SK-N-SH (cell line): ENCODE measurements around the gene MRPL23.

Source experiments
- CHD2 ChIP-seq: fragments of 150-350 bp; IDR thresholded peaks from 2 replicates; pipeline ENCODE4 v1.6.1; 2018; ENCODE audit warnings: low read length; ENCODE audit not compliant: partially characterized antibody
- EZH2phosphoT487 ChIP-seq: fragments of 200-600 bp; sonication (generic); IDR thresholded peaks from 2 replicates; pipeline ENCODE4 v1.6.1; 2017; ENCODE audit warnings: low read depth, mixed run types, mild to moderate bottlenecking, antibody characterized with exemption, moderate library complexity, borderline replicate concordance
- FOXM1 ChIP-seq: IDR thresholded peaks from 2 replicates; pipeline ENCODE4 v1.4.0; 2012; ENCODE audit warnings: low read depth, mild to moderate bottlenecking
- POLR2AphosphoS5 ChIP-seq: IDR thresholded peaks from 2 replicates; pipeline ENCODE4 v1.6.1; 2012; ENCODE audit warnings: low read depth, low read length
- SIN3A ChIP-seq: IDR thresholded peaks from 2 replicates; pipeline ENCODE4 v1.6.1; 2012; ENCODE audit warnings: low read depth, mild to moderate bottlenecking, low read length, moderate library complexity, borderline replicate concordance
- SMC3 ChIP-seq: IDR thresholded peaks from 2 replicates; pipeline ENCODE4 v1.6.1; 2012; ENCODE audit warnings: low read depth, low read length, improper control_type of control experiment
- TF ChIP-seq, protein P1 (sequence below): fragments of 200-600 bp; sonication (generic); IDR thresholded peaks from 2 replicates; pipeline ENCODE4 v1.6.1; 2017; ENCODE audit warnings: antibody characterized with exemption, mild to moderate bottlenecking, moderate library complexity
- TF ChIP-seq, protein P2 (sequence below): IDR thresholded peaks from 2 replicates; pipeline ENCODE4 v1.6.1; 2012; ENCODE audit warnings: mild to moderate bottlenecking, low read depth, low read length, moderate library complexity

DNA sequence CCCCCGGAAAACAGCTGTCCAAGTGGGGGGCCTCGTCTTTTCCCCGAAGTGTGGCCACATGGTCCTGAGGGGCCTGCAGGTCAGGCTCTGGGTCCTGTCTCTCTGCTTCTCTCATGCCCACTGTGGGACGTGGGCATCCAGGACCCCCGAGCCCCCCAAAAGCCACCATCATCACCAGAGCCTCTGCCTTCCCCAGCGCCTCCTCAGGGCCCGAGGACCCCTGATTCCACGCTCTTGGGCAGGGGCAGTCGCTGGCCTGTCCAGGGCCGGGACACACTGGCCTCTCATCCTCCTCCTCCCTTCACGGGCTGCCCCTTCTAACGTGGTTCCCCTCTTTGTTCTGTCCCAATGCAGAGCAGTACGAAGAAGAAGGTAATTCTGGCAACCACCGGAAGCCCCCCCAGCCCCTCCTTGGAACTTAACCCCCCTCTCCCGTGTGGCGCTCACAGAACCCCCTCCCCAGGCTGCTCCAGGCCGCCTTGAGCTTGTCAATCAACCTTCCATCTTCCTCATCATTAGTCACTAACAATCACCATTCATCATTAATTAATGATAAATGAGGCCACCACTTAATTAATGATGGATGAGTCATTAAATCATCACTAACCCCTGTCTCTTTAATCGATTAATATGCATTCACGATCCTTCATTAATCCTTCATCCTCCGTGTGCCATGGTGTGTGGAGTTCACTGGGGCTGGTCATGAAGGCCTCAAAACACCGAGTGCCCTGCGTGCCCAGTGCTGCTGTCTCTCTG, 23.8 kb upstream of the MRPL23 start:
- no peak for TF ChIP-seq CHD2
- no peak for TF ChIP-seq SMC3
- TF ChIP-seq, protein P1, sequence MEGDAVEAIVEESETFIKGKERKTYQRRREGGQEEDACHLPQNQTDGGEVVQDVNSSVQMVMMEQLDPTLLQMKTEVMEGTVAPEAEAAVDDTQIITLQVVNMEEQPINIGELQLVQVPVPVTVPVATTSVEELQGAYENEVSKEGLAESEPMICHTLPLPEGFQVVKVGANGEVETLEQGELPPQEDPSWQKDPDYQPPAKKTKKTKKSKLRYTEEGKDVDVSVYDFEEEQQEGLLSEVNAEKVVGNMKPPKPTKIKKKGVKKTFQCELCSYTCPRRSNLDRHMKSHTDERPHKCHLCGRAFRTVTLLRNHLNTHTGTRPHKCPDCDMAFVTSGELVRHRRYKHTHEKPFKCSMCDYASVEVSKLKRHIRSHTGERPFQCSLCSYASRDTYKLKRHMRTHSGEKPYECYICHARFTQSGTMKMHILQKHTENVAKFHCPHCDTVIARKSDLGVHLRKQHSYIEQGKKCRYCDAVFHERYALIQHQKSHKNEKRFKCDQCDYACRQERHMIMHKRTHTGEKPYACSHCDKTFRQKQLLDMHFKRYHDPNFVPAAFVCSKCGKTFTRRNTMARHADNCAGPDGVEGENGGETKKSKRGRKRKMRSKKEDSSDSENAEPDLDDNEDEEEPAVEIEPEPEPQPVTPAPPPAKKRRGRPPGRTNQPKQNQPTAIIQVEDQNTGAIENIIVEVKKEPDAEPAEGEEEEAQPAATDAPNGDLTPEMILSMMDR = no peak
- TF ChIP-seq, protein P2, sequence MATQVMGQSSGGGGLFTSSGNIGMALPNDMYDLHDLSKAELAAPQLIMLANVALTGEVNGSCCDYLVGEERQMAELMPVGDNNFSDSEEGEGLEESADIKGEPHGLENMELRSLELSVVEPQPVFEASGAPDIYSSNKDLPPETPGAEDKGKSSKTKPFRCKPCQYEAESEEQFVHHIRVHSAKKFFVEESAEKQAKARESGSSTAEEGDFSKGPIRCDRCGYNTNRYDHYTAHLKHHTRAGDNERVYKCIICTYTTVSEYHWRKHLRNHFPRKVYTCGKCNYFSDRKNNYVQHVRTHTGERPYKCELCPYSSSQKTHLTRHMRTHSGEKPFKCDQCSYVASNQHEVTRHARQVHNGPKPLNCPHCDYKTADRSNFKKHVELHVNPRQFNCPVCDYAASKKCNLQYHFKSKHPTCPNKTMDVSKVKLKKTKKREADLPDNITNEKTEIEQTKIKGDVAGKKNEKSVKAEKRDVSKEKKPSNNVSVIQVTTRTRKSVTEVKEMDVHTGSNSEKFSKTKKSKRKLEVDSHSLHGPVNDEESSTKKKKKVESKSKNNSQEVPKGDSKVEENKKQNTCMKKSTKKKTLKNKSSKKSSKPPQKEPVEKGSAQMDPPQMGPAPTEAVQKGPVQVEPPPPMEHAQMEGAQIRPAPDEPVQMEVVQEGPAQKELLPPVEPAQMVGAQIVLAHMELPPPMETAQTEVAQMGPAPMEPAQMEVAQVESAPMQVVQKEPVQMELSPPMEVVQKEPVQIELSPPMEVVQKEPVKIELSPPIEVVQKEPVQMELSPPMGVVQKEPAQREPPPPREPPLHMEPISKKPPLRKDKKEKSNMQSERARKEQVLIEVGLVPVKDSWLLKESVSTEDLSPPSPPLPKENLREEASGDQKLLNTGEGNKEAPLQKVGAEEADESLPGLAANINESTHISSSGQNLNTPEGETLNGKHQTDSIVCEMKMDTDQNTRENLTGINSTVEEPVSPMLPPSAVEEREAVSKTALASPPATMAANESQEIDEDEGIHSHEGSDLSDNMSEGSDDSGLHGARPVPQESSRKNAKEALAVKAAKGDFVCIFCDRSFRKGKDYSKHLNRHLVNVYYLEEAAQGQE = no peak
- TF ChIP-seq POLR2AphosphoS5 = no peak
- TF ChIP-seq FOXM1 = no peak
- no peak for TF ChIP-seq EZH2phosphoT487
- TF ChIP-seq SIN3A = no peak
